CD4-positive, alpha-beta T cell treated with Interleukin-6 for 4 hours (primary cell): ENCODE data around the gene STK33.
A peak's percentile ranks its signal among the peaks of the same experiment; 100 is the strongest.

Experiments used
- DNase-seq: peaks from one replicate; pipeline ENCODE4 v3.0.0-alpha.2; 2020; ENCODE audit warnings: mixed read lengths

Gene STK33

GRCh38 chr11:8593935-8594909 lies at the start of gene STK33:
STK33 (minus strand) TSS chr11:8594228; CDS start chr11:8474905, 119,323 bp downstream.
- no peak for DNase-seq

- no peak for DNase-seq
These were observed 48.3 kb upstream of the STK33 start for GRCh38 chr11:8642196-8642841.

- DNase-seq = no peak
These were observed 47.3 kb upstream of the STK33 start for GRCh38 chr11:8641332-8641731.

- no peak for DNase-seq
These were observed 46.4 kb upstream of the STK33 start for GRCh38 chr11:8640267-8640906.

- no peak for DNase-seq
These were observed 45.6 kb upstream of the STK33 start for GRCh38 chr11:8639655-8640054.

- DNase-seq = no peak
These were observed 44.3 kb upstream of the STK33 start for GRCh38 chr11:8638300-8638699.

- no peak for DNase-seq
These were observed 42.1 kb upstream of the STK33 start for GRCh38 chr11:8636127-8636526.

- DNase-seq = no peak
These were observed 40.5 kb upstream of the STK33 start for GRCh38 chr11:8634498-8634897.

- DNase-seq = no peak
These were observed 37.5 kb upstream of the STK33 start for GRCh38 chr11:8631395-8632118.

GRCh38 chr11:8624698-8625097 lies 30.7 kb upstream of the STK33 start:
- DNase-seq = no peak

GRCh38 chr11:8621147-8621546 lies 27.1 kb upstream of the STK33 start:
- DNase-seq = no peak

GRCh38 chr11:8617063-8617462 lies 23.0 kb upstream of the STK33 start:
- no peak for DNase-seq

GRCh38 chr11:8615291-8616032 lies 21.4 kb upstream of the STK33 start:
- DNase-seq = no peak

- no peak for DNase-seq
These were observed 20.5 kb upstream of the STK33 start for GRCh38 chr11:8614497-8614896.

- DNase-seq = no peak
These were observed 19.0 kb upstream of the STK33 start for GRCh38 chr11:8613036-8613435.

- DNase-seq = no peak
These were observed 18.5 kb upstream of the STK33 start for GRCh38 chr11:8612522-8612921.

GRCh38 chr11:8610532-8611116 lies 16.6 kb upstream of the STK33 start:
- DNase-seq = peak; percentile 8

GRCh38 chr11:8608652-8609051 lies 14.6 kb upstream of the STK33 start:
- DNase-seq = no peak

GRCh38 chr11:8605971-8606563 lies 12.0 kb upstream of the STK33 start:
- DNase-seq = no peak

- DNase-seq = peak; percentile 10
These were observed 10.2 kb upstream of the STK33 start for GRCh38 chr11:8604078-8604723.

- no peak for DNase-seq
These were observed 9.7 kb upstream of the STK33 start for GRCh38 chr11:8603696-8604077.
